Right ventricle myocardium superior (tissue), 1 donor: ENCODE results near the gene SMYD3. TPM values are rescaled to one million over a fixed set of nuclear protein-coding genes. Genes with fewer than 3 reads are reported as not detected.
"Not testable (repeated sequence)": the region's sequence is repeated elsewhere in the genome, so short reads cannot be mapped to it uniquely, and the experiment has no call there.

ENCODE experiments used
- ATAC-seq: fragments of 200-7000 bp; cut with Tn5 transposase; one replicate; pipeline ENCODE4 v1.9.1; 2020; ENCODE audit warnings: mild to moderate bottlenecking; ENCODE audit not compliant: poor library complexity
- DNase-seq: peaks from one replicate; pipeline ENCODE4 v3.0.0-alpha.2; 2020
- intact Hi-C: fragments of 100-400 bp; cut with DNase I; formaldehyde crosslinking; loops from one replicate; pipeline ENCODE4 v1.11.2; 2022
- total RNA-seq: library from RNA; stranded (reverse); fragmentation: NEBNext Ultra II Directional; extraction: Animal tissue kit (Norgen Biotek cat#: 25700); gene quantifications from one replicate; pipeline ENCODE4 v1.2.1, GENCODE V29; 2021
- donor health status: DM: no; HTN: yes; CAD: no; lungs with severe emphysema.

Gene SMYD3
- total RNA-seq, 1 donor from 2014 or later: 9.4 TPM

- no peak for DNase-seq
- intact Hi-C loops: no loop called here
- no peak for ATAC-seq
Observed at GRCh38 chr1:245716561-245716960, 790.5 kb downstream of the SMYD3 start.

- ATAC-seq: no peak
- DNase-seq: no peak
- intact Hi-C loops: no loop called here
Observed at GRCh38 chr1:245715970-245716369, 791.1 kb downstream of the SMYD3 start.

GRCh38 chr1:245715291-245715701 is 791.8 kb downstream of the SMYD3 start:
- intact Hi-C loops: no loop called here

GRCh38 chr1:245714027-245714426 is 793.1 kb downstream of the SMYD3 start:
- intact Hi-C loops, ATAC-seq, DNase-seq: not testable (repeated sequence)

More at GRCh38 chr1:245715291-245715701, 791.8 kb downstream of the SMYD3 start:
- ATAC-seq (no peak), DNase-seq (no peak)

- DNase-seq: no peak
- ATAC-seq: no peak
- intact Hi-C loops: no loop called here
Observed at GRCh38 chr1:245710961-245711903, 795.8 kb downstream of the SMYD3 start.

- intact Hi-C loops: no loop called here
- ATAC-seq (no peak), DNase-seq (no peak)
Observed at GRCh38 chr1:245707941-245708340, 799.1 kb downstream of the SMYD3 start.

GRCh38 chr1:245704765-245705164 is 802.3 kb downstream of the SMYD3 start:
- DNase-seq (no peak), ATAC-seq (no peak)
- intact Hi-C loops: no loop called here

GRCh38 chr1:245704341-245704740 is 802.7 kb downstream of the SMYD3 start:
- ATAC-seq: no peak

GRCh38 chr1:245702346-245702745 is 804.7 kb downstream of the SMYD3 start:
- intact Hi-C loops: no loop called here
- no peak for ATAC-seq
- DNase-seq: no peak

More at GRCh38 chr1:245704341-245704740, 802.7 kb downstream of the SMYD3 start:
- no peak for DNase-seq
- intact Hi-C loops: no loop called here

GRCh38 chr1:245701631-245702030 is 805.4 kb downstream of the SMYD3 start:
- DNase-seq (no peak), ATAC-seq (no peak)
- intact Hi-C loops: no loop called here

GRCh38 chr1:245700631-245701030 is 806.4 kb downstream of the SMYD3 start:
- ATAC-seq: no peak
- intact Hi-C loops: no loop called here
- DNase-seq: no peak

Other genes starting within 250 kb of the SMYD3 start
- gene TFB2M, start 59.0 kb upstream of the SMYD3 start, total RNA-seq: 18.6 TPM
- gene CNST, start 59.2 kb upstream of the SMYD3 start, total RNA-seq: 21.0 TPM
- gene SCCPDH, start 217.1 kb upstream of the SMYD3 start, total RNA-seq: 27.6 TPM